Measurements from ENCODE around the gene ZNF577.
"Not testable (repeated sequence)": the region's sequence is repeated elsewhere in the genome, so short reads cannot be mapped to it uniquely, and the experiment has no call there.

Gene ZNF577

DNA sequence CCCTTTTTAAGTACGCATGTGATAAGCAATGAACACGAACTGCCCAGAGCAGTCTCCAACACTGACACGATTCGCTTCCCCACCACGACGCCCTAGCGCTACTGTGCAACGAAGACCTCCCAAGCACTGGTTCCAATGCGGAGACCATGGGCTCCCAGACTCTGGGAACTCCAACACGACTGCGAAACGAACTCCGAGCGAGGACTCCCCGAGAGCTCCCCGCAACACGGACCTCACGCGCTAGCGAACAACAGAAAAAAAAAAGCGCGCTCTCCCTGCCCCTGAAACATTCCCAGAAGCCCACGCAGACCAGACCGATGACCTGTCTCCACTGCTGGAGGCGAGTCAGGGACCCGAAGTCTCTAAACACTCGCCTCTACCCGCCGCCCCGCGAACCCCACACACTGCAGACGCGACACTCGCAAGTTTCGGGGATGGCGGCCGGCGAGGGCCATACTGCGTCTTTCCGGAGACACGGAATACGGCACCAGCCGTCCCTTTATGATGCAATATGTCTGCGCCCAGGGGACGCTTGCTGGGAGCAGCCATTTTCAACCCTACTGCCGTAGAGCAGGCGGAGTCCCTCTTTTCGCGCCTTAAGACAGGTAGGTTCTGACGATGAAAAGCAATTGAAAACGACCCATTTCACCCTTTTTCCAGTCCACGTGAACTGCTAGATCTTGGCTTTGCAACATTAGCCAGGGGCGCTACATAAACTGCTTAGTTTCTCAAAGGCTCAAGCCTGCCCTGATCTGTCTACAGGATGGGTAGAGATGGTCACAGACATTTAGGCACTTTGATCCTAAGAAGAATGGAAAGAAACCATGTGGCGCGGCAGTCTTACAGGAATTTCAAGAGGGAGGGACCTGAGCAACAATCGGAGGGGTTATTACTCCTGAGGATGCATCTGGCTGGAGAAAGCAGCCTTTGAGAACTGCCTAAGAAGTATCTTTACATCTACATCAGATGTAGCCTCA, at the start of gene ZNF577:
TSS of gene ZNF577 (minus strand) at position 430 of the 977 bp plus-strand sequence. CDS start 7,569 bp downstream, outside the sequence.
- DNase-seq = peak in 5 of 6 experiments; percentile 15 to 70 (median 64)

DNA sequence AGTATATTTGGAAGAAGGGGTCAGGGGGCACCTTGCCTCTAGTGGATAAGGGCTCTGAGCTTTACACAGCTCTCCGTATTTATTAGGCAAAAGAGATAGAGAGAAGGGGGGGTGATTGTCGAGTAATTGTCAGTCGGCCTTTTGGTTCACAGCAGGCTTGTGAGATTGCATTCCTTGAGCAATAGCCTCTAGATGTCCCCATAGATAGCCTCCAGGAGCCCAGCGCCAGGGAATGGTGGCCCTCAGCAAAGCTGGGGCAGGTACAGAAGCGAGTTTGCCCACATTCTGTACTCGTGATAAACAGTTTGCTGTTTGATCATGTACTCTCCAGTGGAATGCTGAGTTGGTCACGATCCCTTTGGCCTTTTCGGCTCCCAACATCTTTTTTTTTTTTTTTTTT, 44.2 kb upstream of the ZNF577 start:
- DNase-seq = no peak

DNA sequence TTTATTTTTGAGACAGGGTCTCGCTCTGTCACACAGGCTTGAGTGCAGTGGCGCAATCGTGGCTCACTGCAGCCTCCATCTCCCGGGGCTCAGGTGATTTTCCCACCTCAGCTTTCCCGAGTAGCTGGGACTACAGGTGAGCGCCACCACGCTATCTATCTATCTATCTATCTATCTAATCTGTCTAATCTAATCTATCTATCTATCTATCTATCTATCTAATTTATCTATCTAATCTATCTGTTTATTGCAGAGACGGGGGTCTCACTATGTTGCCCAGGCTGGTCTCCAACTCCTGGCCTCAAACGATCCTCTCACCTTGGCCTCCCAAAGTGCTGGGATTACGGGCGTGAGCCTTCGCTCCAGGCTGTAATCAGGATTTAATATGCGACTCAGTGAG, 40.1 kb upstream of the ZNF577 start:
- no peak for DNase-seq

DNA sequence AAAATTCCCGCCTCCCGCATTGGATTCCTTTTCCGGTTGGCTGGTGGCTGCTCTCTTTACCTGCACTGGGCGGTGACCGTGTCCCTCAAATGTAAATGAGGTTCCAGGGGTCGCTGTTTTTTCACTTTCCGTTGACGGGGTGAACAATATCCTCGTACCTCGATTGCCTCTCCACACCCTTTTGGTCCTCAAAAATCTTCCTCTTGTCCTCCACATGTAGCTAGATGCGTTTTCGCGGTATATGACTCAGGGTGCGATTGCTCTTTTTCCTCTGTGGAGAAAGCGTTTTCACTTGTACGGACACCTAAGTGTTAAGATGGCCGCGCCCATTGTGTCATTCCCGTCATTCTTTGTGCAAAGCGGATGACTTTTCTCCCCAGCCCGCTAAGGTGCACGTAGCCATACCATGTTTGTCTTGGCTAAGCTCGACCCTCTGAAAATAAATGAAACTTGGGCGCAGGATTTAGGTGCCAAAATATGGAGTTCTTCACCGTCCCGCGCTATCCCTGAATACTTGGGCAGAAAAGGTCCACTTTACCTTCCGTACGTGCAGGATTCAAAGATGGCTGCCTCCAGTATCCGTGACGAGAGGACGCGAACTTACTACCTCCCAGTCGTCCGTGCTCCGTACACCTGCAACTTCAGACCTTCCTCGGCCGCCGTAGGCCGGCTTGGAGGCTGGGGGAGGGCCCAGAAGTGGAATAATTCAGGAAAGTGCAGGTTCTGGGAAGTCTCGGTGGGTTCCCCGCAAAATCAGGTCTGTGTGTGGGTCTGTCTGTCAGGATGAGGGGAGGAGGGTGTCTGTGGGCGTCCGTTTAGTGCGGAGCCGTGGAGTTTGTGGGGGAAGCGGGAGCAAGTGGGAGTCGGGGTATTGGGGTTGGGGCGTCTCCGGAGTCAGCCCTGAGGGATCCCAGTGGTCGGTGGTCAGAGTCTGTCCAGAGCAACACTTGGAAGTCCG, 39.3 kb upstream of the ZNF577 start, which contains the start of gene ZNF613:
TSS of gene ZNF613 (plus strand) at position 689 of the 958 bp plus-strand sequence. CDS start 8,749 bp downstream, outside the sequence.
- peak; percentile 63 to 97 (median 82) for DNase-seq

DNA sequence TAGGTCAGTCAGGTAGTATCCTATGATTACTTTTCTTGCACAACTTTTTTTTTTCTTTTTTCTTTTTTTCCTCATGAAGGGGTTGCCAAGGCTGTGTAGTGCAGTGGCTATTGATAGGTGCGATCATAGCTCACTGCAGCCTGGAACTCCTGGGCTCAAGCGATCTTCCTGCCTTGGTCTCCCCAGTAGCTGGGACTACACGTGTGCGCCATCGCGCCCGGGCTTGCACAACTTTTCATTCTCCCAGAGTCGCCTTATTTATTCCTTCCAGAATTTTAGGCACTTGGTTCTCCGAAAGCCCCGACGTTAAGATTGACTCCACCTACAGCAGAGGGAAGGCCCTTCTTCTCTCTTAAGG, 38.7 kb upstream of the ZNF577 start:
- no peak for DNase-seq

DNA sequence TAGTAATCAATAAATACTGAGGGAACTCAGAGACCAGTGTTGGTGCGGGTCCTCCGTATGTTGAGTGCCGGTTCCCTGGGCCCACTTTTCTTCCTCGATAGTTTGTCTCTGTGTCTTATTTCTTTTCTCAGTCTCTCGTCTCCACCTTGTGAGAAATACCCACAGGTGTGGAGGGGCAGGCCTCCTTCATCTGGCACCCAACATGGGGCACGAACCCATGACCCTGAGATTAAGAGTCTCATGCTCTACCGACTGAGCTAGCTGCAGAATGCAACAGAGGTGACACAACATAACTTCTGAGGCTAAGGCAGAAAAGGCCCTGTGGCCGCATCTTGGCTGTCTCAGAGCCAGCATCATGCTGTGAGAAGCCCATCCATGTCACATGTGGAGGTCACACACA, 34.2 kb upstream of the ZNF577 start:
- DNase-seq = no peak

DNA sequence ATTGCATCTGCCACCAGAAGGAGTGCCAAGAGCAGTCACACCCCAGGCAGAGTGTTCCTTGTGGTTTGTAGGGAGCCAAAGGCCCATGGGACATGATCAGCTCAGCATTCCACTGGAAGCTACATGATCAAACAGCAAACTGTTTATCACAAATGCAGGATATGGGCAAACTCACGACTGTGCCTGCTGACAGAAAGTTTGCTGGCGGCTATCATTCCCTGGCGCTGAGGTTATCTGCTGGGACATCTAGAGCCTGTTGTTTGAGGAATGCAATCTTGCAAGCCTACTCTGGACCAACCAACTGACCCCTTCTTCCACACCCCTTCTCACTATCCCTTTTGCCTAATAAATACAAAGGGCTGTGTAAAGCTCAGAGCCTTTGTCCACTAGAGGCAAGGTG, 31.9 kb upstream of the ZNF577 start:
- DNase-seq = no peak

DNA sequence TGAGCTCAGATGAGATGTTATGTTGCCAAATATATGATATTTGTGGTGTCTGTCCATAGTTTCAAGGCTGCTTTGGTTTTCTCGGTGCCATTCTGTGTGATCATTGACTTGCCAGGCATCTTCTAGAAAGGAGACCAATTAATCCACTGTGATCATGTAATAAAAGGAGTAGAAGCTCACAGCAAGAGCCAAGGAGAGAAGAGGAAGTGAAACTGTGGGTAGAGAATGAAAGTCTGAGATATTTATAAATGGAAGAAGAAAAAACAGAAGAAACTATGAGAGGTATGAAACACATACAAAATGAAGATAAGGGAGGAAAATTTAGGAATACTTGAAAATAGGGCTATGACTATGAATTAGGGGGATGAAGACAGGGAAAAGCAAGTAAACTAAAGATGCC, 28.4 kb upstream of the ZNF577 start:
- no peak for DNase-seq

DNA sequence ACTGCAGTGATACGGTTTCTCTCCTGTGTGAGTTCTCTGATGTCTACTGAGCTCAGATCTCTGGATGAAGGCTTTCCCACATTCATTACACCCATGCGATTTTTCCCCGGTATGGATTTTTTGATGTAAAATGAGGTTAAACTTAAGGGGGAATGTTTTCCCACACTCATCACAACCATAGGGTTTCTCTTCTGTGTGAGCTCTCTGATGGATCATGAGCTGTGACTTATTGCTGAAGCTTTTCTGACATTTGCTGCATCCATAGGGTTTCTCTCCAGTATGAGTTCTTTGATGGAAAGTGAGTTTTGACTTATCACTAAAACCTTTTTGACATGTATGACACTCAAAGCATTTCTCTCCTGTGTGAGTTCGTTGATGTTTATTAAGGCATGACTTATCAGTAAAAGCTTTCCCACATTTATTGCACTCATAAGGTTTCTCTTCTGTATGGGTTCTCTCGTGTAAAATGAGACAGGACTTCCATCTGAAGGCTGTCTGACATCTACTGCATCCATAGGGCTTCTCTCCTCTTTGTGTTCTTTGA, 27.6 kb upstream of the ZNF577 start:
- no peak for DNase-seq

DNA sequence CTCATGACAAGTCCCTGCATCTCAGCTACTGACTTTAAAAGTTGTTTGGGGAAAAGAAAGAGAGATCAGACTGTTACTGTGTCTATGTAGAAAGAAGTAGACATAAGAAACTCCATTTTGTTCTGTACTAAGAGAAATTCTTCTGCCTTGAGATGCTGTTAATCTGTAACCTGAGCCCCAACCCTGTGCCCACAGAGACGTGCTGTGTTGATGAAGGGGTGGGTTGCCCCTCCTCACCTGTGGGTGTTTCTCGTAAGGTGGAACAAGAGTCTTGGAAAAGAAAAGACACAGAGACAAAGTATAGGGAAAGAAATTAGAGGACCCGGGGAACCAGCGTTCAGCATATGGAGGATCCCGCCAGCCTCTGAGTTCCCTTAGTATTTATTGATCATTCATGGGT, 20.2 kb upstream of the ZNF577 start:
- DNase-seq = not testable (repeated sequence)

DNA sequence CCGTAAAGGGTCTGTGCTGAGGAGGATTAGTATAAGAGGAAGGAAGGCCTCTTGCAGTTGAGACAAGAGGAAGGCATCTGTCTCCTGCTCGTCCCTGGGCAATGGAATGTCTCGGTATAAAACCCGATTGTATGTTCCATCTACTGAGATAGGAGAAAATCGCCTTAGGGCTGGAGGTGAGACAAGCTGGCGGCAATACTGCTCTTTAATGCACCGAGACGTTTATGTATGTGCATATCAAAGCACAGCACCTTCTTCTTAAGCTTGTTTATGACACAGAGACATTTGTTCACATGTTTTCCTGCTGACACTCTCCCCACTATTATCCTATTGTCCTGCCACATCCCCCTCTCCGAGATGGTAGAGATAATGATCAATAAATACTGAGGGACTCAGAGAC, 18.4 kb upstream of the ZNF577 start:
- not testable (repeated sequence) for DNase-seq

DNA sequence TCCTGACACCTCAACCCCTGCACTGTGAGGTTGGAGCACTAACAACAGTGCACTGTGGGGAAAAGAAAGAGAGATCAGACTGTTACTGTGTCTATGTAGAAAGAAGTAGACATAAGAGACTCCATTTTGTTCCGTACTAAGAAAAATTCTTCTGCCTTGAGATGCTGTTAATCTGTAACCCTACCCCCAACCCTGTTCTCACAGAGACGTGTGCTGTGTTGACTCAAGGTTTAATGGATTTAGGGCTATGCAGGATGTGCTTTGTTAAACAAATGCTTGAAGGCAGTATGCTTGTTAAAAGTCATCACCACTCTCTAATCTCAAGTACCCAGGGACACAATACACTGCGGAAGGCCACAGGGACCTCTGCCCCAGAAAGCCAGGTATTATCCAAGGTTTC, 17.9 kb upstream of the ZNF577 start:
- DNase-seq = not testable (repeated sequence)

DNA sequence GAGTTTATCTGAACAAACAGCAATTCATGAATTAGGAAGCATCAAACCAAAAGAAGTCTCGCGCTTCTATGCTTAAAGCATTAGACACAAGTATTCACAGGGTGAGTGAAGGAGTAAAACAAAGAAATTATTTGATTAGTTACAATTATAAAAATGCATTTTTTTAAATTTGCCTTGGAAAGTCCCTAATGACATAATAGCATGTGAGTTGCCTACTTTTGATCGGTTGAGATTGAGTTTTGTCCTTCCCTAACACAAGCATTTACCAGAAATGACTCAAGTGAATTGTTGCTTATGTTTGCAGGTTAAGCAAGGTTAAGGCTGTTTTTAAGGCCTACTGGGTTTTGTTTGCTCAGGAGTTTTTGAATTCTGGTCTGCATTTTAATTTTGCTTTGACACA, 17.5 kb upstream of the ZNF577 start:
- no peak for DNase-seq

DNA sequence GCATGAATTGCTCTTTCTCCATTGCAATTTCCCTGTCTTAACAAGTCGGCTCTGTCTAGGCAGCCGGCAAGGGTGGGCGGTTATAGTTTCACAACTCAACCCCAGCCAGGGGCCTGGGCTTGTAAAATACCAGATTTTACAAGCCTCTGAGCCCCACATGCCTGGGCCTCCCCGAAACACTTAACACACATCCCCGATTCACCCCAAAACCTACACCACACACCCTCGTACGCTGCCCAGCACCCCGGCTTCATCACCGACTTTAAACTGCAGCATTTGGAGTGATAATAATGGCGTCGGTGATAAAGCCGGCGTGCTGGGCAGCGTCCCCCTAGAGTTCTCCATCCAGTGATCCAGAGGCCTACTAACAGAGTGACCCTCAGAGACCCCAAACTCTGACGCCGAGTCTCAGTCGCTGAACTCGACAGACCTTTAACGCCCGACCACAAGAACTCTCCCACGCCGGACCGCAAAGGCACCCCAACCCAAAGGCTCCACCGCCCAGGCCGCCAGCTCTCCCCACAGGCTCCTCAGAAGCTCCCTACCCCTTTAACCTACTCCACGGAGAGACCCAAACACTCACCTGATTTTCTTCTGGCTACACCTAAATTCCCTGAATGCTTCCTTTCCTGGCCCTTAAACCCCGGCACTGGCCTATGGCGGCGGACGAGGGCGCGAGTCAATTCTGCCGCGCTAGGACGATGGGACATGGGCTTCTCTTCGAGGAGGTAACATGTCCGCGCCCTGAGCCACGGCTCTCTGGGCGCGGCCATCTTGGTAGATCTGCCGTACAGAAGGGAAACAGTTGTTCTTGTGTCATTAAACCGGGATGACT, 16.8 kb upstream of the ZNF577 start, which contains the start of gene ZNF649:
TSS of gene ZNF649 (minus strand) at position 687 of the 835 bp plus-strand sequence. CDS start 4,910 bp downstream, outside the sequence.
- peak; percentile 57 to 84 (median 64) for DNase-seq

DNA sequence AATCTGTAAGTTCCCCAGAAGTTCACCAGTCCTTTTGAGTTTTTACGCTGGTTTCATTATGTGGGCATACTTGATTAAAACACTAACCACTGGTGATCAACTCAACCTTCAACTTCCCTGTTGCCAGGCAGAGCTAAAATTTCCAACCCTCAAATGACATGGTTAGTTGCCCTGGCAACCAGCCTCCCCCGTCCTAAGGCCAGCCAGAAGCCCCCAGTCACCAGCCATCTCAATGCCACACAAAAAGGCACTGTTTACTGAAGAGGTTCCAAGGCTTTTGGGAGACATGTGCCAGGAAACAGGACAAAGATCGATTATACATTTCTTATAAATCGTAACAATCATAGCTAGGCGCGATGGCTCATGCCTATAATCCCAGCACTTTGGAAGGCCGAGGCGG, 15.4 kb upstream of the ZNF577 start:
- DNase-seq = no peak

DNA sequence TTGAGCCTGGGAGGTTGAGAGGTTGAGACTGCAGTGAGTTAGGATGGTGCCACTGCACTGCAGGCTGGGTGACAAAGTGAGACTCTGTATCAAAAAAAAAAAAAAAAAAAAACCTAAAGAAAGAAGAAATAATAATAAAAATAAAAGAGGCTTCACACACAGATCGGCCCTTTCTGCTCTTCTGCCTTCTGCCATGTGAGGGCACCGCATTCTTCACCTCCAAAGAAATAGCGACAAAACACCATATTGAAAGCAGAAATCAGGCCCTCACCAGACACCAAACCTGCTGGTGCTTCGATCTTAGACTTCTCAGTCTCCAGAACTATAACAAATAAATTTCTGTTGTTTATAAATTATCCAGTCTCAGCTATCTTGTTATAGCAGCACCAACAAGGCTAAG, 14.1 kb upstream of the ZNF577 start:
- DNase-seq = no peak

DNA sequence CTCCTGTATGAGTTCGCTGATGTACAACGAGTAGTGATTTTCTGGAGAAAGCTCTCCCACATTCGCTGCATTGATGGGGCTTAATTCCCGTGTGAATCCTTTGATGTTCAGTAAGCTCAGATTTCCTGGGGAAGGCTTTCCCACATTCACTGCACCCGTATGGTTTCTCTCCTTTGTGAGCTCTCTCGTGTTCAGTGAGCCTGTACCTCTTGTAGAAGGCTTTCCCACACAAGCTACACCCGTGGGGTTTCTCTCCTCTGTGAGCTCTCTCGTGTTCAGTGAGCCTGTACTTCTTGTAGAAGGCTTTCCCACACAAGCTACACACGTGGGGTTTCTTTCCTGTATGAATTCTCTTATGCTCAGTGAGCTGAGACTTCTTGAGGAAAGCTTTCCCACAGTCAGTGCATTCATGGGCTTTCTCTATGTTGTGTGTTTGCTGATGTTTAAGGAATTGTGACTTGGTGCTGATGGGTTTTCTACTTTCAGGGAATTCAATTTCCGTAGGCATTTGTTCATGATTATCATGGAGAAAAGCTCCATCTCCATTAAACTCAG, 3.5 kb upstream of the ZNF577 start:
- peak in 2 of 6 experiments; percentile 23 to 27 for DNase-seq

DNA sequence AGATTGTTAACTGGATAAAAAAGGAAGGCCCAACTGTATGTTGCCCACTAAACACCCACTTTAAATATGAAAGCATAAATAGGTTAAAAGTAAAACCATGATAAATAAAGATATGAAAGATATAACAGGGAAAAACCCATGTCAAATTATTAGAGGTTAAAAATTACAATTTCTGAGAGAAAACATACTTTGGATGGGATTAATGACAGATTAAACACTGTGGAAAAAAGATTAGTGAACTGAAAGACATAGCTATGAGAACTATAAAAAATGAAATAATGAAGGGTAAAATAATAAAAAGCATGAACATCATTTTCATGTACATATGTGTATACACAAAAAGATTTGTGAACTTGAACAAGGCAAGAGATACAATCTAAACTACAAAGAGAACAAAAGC, 2.2 kb upstream of the ZNF577 start:
- no peak for DNase-seq

DNA sequence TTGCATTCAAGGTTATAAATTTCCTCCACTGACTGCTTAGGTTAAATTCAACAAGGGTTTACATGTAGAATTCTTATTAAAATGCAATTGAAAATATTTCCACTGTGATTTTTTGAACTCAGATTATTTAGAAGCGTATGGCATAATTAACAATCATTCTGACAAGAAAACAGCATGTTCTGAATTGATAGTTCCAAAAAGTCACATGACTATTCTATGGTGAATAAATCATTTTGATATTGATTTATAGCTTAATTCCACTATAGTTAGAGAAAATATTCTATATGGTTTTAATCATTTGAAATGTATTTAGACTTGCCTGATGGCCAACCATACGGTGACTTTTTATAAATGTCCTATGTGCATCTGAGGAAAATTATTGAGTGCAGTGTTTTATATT, 3.0 kb downstream of the ZNF577 start:
- no peak for DNase-seq

DNA sequence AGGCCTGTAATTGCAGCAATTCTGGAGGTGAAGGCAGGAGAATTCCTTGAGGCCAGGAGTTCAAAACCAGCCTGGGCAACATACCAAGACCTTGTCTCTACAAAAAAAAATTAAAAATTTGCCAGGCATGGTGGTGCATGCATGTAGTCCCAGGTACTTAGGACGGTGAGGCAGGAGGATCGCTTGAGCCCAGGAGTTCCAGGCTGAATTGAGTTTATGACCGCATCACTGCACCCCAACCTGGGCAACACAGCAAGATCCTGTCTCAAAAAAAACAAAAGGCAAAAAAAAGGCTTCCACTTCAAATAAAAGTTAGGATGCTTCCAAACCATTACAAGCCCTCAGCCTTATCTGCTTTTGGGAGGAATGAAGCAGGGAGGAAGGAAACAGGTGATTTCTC, 5.2 kb downstream of the ZNF577 start:
- DNase-seq = no peak

DNA sequence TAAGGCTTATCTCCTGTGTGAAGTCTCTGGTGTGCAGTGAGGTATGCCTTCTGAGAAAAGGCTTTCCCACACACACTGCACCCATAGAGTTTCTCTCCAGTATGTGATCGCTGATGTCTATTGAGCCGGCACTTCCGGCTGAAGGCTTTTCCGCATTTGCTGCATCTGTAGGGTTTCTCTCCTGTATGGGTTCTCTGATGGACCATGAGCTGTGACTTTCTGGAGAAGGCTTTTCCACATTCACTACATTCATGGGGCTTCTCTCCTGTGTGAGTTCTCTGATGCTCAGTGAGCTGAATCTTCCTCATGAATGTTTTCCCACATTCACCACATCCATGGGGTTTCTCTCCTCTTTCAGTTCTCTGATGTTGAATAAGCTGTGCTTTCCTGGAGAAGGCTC, 14.7 kb downstream of the ZNF577 start:
- DNase-seq = no peak
